Smooth muscle cell (in vitro differentiated cells): ENCODE data around the gene CATSPER1. TPM values are rescaled to one million over a fixed set of nuclear protein-coding genes. Genes with fewer than 3 reads are reported as not detected.

Experiments used
- DNase-seq: peaks from one replicate; lab custom pipeline; 2025; ENCODE audit not compliant: unreplicated experiment; lab: John Stamatoyannopoulos, UW
- H2AFZ ChIP-seq: fragments of 200-600 bp; sonication (generic); 2 replicates; pipeline ENCODE4 v1.6.0; 2016; ENCODE audit warnings: antibody characterized with exemption, low read depth, mild to moderate bottlenecking
- H3F3A ChIP-seq: fragments of 200-600 bp; sonication (generic); 2 replicates; pipeline ENCODE4 v1.6.0; 2017; ENCODE audit warnings: antibody characterized with exemption, low read depth
- H3K27ac ChIP-seq: fragments of 200-600 bp; sonication (generic); 2 replicates; pipeline ENCODE4 v1.5.1; 2016; ENCODE audit warnings: low read depth, mild to moderate bottlenecking
- H3K27me3 ChIP-seq: fragments of 200-600 bp; sonication (generic); 2 replicates; pipeline ENCODE4 v1.6.1; 2016; ENCODE audit warnings: low read depth, mild to moderate bottlenecking
- H3K36me3 ChIP-seq: fragments of 200-600 bp; sonication (generic); 2 replicates; pipeline ENCODE4 v1.5.1; 2016; ENCODE audit warnings: low read depth
- H3K4me1 ChIP-seq: fragments of 200-600 bp; sonication (generic); 2 replicates; pipeline ENCODE4 v1.5.1; 2016; ENCODE audit warnings: low read depth
- H3K4me2 ChIP-seq: fragments of 200-600 bp; sonication (generic); 2 replicates; pipeline ENCODE4 v1.6.0; 2016; ENCODE audit warnings: mild to moderate bottlenecking
- H3K4me3 ChIP-seq: fragments of 200-600 bp; sonication (generic); 2 replicates; pipeline ENCODE4 v1.5.1; 2016; ENCODE audit warnings: mild to moderate bottlenecking
- H3K79me2 ChIP-seq: fragments of 200-600 bp; sonication (generic); 2 replicates; pipeline ENCODE4 v1.6.0; 2016; ENCODE audit warnings: low read depth, mild to moderate bottlenecking
- H3K9ac ChIP-seq: fragments of 200-600 bp; sonication (generic); 2 replicates; pipeline ENCODE4 v1.6.0; 2016; ENCODE audit warnings: low read depth
- H3K9me3 ChIP-seq: fragments of 200-600 bp; sonication (generic); replicated peaks from 2 replicates; pipeline ENCODE4 v1.5.1; 2016; ENCODE audit warnings: low read depth
- H4K20me1 ChIP-seq: fragments of 200-600 bp; sonication (generic); 2 replicates; pipeline ENCODE4 v1.6.0; 2016; ENCODE audit warnings: low read depth
- CTCF ChIP-seq: fragments of 200-600 bp; sonication (generic); IDR thresholded peaks from 2 replicates; pipeline ENCODE4 v1.5.1; 2017; ENCODE audit warnings: borderline replicate concordance, mild to moderate bottlenecking, antibody characterized with exemption; ENCODE audit not compliant: insufficient read depth, poor library complexity, severe bottlenecking
- WGBS: methylation state at CpG from one replicate; pipeline ENCODE4 v1.1.7; 2016; ENCODE audit warnings: low lambda C conversion rate; 5-methylcytosine and 5-hydroxymethylcytosine counted together
- polyA plus RNA-seq: library from polyadenylated mRNA; unstranded; fragments of >200 nt; fragmentation: Nextera tagmentation; extraction: Ambion mirVana; gene quantifications from 2 replicates; pipeline ENCODE4 v1.2.1, GENCODE V29; 2016
- total RNA-seq: library from RNA; depleted of rRNA; stranded (reverse); fragments of >200 nt; gene quantifications from 2 replicates; pipeline ENCODE4 v1.2.3, GENCODE V29; 2014

Gene CATSPER1
- total and polyA plus RNA-seq, 2 experiments from 2014 or later, result 0.55 TPM; not detected in 1

DNA sequence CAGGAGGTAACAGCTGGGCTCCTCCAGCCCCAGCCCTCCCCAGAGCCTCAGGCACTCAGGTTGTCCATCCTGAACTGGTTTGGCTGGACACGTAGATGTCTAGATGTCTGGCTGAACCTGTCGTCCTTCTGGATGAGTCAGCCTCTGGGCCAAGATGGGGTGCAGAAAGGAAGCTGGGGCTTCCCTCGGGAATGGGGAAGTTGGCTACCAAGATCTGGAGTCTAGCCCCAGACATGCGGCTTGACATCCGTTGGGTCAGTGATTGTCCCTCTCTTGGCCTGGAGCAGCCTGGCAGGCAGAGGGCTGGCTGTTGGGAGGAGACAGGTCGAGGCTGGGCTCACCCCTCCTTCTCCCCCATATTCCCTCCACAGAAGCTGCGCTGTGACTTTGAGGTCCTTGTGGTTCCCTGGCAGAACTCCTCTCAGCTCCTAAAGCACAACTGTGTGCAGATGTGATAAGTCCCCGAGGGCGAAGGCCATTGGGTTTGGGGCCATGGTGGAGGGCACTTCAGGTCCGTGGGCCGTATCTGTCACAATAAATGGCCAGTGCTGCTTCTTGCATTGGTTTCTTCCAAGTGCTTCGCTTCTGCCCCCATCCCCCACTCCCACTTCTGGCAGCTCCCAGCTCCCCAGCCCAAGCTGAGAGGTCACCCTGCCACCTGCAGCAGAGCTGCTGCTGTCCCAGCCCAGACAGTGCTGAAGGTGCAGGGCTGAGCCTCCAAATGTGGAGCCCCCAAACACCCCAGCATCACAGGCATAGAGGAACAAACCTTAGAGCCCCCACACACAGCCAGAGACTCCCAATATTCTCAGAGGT is 13.1 kb downstream of the CATSPER1 start:
- Histone ChIP-seq H3K9me3 (no peaks in the 10 kb centered on the region), H3K4me2 (no peak overlapping the region), H3K79me2 (no peaks in the 10 kb centered on the region), H3K27ac (peak overlapping the region; percentile 59), H3K4me3 (no peak overlapping the region), H3K36me3 (no peaks in the 10 kb centered on the region), H3K27me3 (peaks cover 14% of the 10 kb centered on the region), H3K9ac (no peak overlapping the region), H4K20me1 (no peaks in the 10 kb centered on the region), H3F3A (no peaks in the 10 kb centered on the region), H2AFZ (no peak overlapping the region), H3K4me1 (no peaks in the 10 kb centered on the region)
- WGBS, result 72% methylated on average over 12 of the region's 12 CpGs
- TF ChIP-seq CTCF, result no peak
- no peak for DNase-seq

GRCh38 chr11:66012371-66012945 is 13.8 kb downstream of the CATSPER1 start:
- no peaks in the 10 kb centered on the region for H3K79me2 ChIP-seq
- H3K27me3 ChIP-seq, result peaks cover 14% of the 10 kb centered on the region
- H3K4me1 ChIP-seq, result peaks cover 2% of the 10 kb centered on the region
- no peaks in the 10 kb centered on the region for H4K20me1 ChIP-seq
- no peaks in the 10 kb centered on the region for H3K9me3 ChIP-seq
- no peak overlapping the region for H3K9ac ChIP-seq
- no peak overlapping the region for H3K4me3 ChIP-seq
- WGBS, result 68% methylated on average over 12 of the region's 12 CpGs
- no peak for TF ChIP-seq CTCF
- no peaks in the 10 kb centered on the region for H3K36me3 ChIP-seq
- DNase-seq, result no peak
- peak overlapping the region; percentile 59 for H3K27ac ChIP-seq
- H3K4me2 ChIP-seq, result peak overlapping the region; percentile 33
- no peaks in the 10 kb centered on the region for H3F3A ChIP-seq
- no peak overlapping the region for H2AFZ ChIP-seq

DNA sequence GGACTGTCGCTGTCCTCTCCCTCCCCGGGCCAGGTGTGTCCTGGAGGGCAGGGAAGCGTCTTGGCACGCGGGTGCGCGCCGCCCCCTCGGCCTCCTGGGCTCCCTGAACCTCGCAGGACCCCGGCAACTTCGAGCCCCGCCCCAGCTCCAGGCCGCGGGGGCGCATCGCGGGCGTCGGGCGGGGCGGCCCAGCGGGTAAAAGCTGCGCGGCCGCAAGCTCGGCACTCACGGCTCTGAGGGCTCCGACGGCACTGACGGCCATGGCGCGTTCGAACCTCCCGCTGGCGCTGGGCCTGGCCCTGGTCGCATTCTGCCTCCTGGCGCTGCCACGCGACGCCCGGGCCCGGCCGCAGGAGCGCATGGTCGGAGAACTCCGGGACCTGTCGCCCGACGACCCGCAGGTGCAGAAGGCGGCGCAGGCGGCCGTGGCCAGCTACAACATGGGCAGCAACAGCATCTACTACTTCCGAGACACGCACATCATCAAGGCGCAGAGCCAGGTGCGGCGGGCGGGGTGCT is 14.4 kb downstream of the CATSPER1 start, which contains the start of gene CST6:
Gene CST6 (plus strand): TSS at position 224 of the 519 bp plus-strand sequence. CDS start 37 bp downstream, at position 261.
- DNase-seq, result no peak
- peak within 1 kb of the TSS; percentile 59 for H3K27ac ChIP-seq
- H3K79me2 ChIP-seq, result no peaks in the 10 kb centered on the region
- peaks cover 9% of the 10 kb centered on the region for H3K4me1 ChIP-seq
- peak within 1 kb of the TSS; percentile 33 for H3K4me2 ChIP-seq
- H3K36me3 ChIP-seq, result no peaks in the 10 kb centered on the region
- peaks cover 5% of the 10 kb centered on the region for H3F3A ChIP-seq
- no peak within 1 kb of the TSS for H3K4me3 ChIP-seq
- H3K9ac ChIP-seq, result no peak within 1 kb of the TSS
- H4K20me1 ChIP-seq, result no peaks in the 10 kb centered on the region
- no peak within 1 kb of the TSS for H2AFZ ChIP-seq
- H3K9me3 ChIP-seq, result no peaks in the 10 kb centered on the region
- H3K27me3 ChIP-seq, result peaks cover 14% of the 10 kb centered on the region
- TF ChIP-seq CTCF, result no peak
- WGBS, result 25% methylated on average over 59 of the region's 61 CpGs
